H9 (cell line): ENCODE results near the gene WDR88. TPM values are rescaled to one million over a fixed set of nuclear protein-coding genes. Genes with fewer than 3 reads are reported as not detected.

ENCODE experiments used
- DNase-seq: peaks from one replicate; pipeline ENCODE4 v3.0.0-alpha.2; 2017
- H2AFZ ChIP-seq: one replicate; pipeline ENCODE4 v1.6.1; 2013; ENCODE audit warnings: mild to moderate bottlenecking, low read length, control low read depth, moderate library complexity
- H2AK5ac ChIP-seq: 2 replicates; pipeline ENCODE4 v1.6.1; 2013; ENCODE audit warnings: low read length, control low read depth, mixed read lengths; ENCODE audit not compliant: insufficient read length
- H2BK120ac ChIP-seq: one replicate; pipeline ENCODE4 v1.6.1; 2013; ENCODE audit warnings: low read depth, mild to moderate bottlenecking, low read length, control low read depth, inconsistent platforms; ENCODE audit not compliant: poor library complexity, severe bottlenecking
- H2BK12ac ChIP-seq: 2 replicates; pipeline ENCODE4 v1.6.1; 2013; ENCODE audit warnings: low read length, control low read depth, mixed read lengths, low read depth; ENCODE audit not compliant: insufficient read length
- H2BK15ac ChIP-seq: 2 replicates; pipeline ENCODE4 v1.6.1; 2013; ENCODE audit warnings: low read depth, low read length, control low read depth
- H2BK20ac ChIP-seq: one replicate; pipeline ENCODE4 v1.6.1; 2013; ENCODE audit warnings: low read depth, mild to moderate bottlenecking, low read length, control low read depth, inconsistent platforms; ENCODE audit not compliant: poor library complexity, severe bottlenecking
- H2BK5ac ChIP-seq: 2 replicates; pipeline ENCODE4 v1.6.1; 2013; ENCODE audit warnings: low read length, control low read depth, mixed read lengths; ENCODE audit not compliant: insufficient read length
- H3K14ac ChIP-seq: 2 replicates; pipeline ENCODE4 v1.6.1; 2013; ENCODE audit warnings: low read length, control low read depth; ENCODE audit not compliant: insufficient read depth
- H3K18ac ChIP-seq: 2 replicates; pipeline ENCODE4 v1.6.1; 2013; ENCODE audit warnings: low read depth, mild to moderate bottlenecking, mixed read lengths, low read length, control low read depth; ENCODE audit not compliant: insufficient read length
- H3K23ac ChIP-seq: 2 replicates; pipeline ENCODE4 v1.6.1; 2013; ENCODE audit warnings: low read length, control low read depth, mixed read lengths, low read depth; ENCODE audit not compliant: insufficient read length
- H3K23me2 ChIP-seq: 2 replicates; pipeline ENCODE4 v1.6.1; 2013; ENCODE audit warnings: low read depth, mild to moderate bottlenecking, mixed read lengths, low read length, control low read depth; ENCODE audit not compliant: insufficient read length, poor library complexity, severe bottlenecking
- H3K27ac ChIP-seq: 2 replicates; pipeline ENCODE4 v1.5.1; 2013; ENCODE audit warnings: low read length, control low read depth, mixed read lengths, low read depth; ENCODE audit not compliant: insufficient read length
- H3K27me3 ChIP-seq: 2 replicates; pipeline ENCODE4 v1.6.1; 2013; ENCODE audit warnings: low read length, control low read depth, inconsistent platforms; ENCODE audit not compliant: insufficient read depth
- H3K4ac ChIP-seq: 2 replicates; pipeline ENCODE4 v1.6.1; 2013; ENCODE audit warnings: low read depth, mild to moderate bottlenecking, control low read depth, inconsistent platforms, low read length, moderate library complexity
- H3K4me1 ChIP-seq: 2 replicates; pipeline ENCODE4 v1.6.1; 2013; ENCODE audit warnings: low read length, control low read depth, inconsistent platforms; ENCODE audit not compliant: insufficient read depth
- H3K4me2 ChIP-seq: 2 replicates; pipeline ENCODE4 v1.6.1; 2013; ENCODE audit warnings: low read length, control low read depth, mixed read lengths; ENCODE audit not compliant: insufficient read length, insufficient read depth
- H3K56ac ChIP-seq: 2 replicates; pipeline ENCODE4 v1.6.1; 2013; ENCODE audit warnings: low read depth, mild to moderate bottlenecking, mixed read lengths, low read length, control low read depth; ENCODE audit not compliant: insufficient read length
- H3K79me1 ChIP-seq: 2 replicates; pipeline ENCODE4 v1.6.1; 2013; ENCODE audit warnings: low read depth, mild to moderate bottlenecking, moderate library complexity, low read length, control low read depth, inconsistent platforms; ENCODE audit not compliant: insufficient read depth, poor library complexity, severe bottlenecking
- H3K79me2 ChIP-seq: 2 replicates; pipeline ENCODE4 v1.6.1; 2013; ENCODE audit warnings: low read length, control low read depth, inconsistent platforms; ENCODE audit not compliant: insufficient read depth
- H3K9ac ChIP-seq: 2 replicates; pipeline ENCODE4 v1.6.1; 2013; ENCODE audit warnings: low read length, control low read depth, mixed read lengths; ENCODE audit not compliant: insufficient read length; ENCODE audit errors: extremely low read depth
- H3K9me3 ChIP-seq: one replicate; pipeline ENCODE4 v1.6.1; 2013; ENCODE audit warnings: low read depth, low read length, inconsistent platforms; ENCODE audit not compliant: control insufficient read depth
- H3T11ph ChIP-seq: one replicate; pipeline ENCODE4 v1.6.1; 2013; ENCODE audit warnings: mild to moderate bottlenecking, low read length, control low read depth, inconsistent platforms
- H4K20me1 ChIP-seq: one replicate; pipeline ENCODE4 v1.6.1; 2013; ENCODE audit not compliant: control insufficient read depth, insufficient read length, insufficient read depth
- H4K5ac ChIP-seq: 2 replicates; pipeline ENCODE4 v1.6.1; 2013; ENCODE audit warnings: low read depth, mild to moderate bottlenecking, mixed read lengths, low read length, control low read depth; ENCODE audit not compliant: insufficient read length
- H4K8ac ChIP-seq: replicated peaks from 2 replicates; pipeline ENCODE4 v1.6.1; 2013; ENCODE audit warnings: low read length, control low read depth, mixed read lengths, low read depth; ENCODE audit not compliant: insufficient read length
- H4K91ac ChIP-seq: 2 replicates; pipeline ENCODE4 v1.6.1; 2013; ENCODE audit warnings: low read depth, mild to moderate bottlenecking, moderate library complexity, mixed read lengths, low read length, control low read depth; ENCODE audit not compliant: insufficient read length
- H3K27ac Mint-ChIP-seq, 3 experiments: 2 replicates in 2 of 3; 3 replicates in 1 of 3; pipeline ENCODE4 v1.8.0; 2020 to 2021; ENCODE audit warnings: mixed read lengths in 3 of 3, mild to moderate bottlenecking in 1 of 3, moderate library complexity in 1 of 3
- H3K27me3 Mint-ChIP-seq: 2 replicates; pipeline ENCODE4 v1.8.0; 2021; ENCODE audit warnings: low read depth, mild to moderate bottlenecking, moderate library complexity, mixed read lengths
- H3K36me3 Mint-ChIP-seq, 3 experiments: 2 replicates in 2 of 3; 3 replicates in 1 of 3; pipeline ENCODE4 v1.8.0; 2020 to 2021; ENCODE audit warnings: low read depth in 3 of 3, mixed read lengths in 3 of 3; ENCODE audit not compliant: insufficient read depth in 1 of 3
- H3K4me1 Mint-ChIP-seq, 2 experiments: 2 replicates each; pipeline ENCODE4 v1.8.0; 2020; ENCODE audit warnings: mixed read lengths in 2 of 2
- H3K4me3 Mint-ChIP-seq, 2 experiments: 2 replicates in 1 of 2; 3 replicates in 1 of 2; pipeline ENCODE4 v1.8.0; 2020 to 2021; ENCODE audit warnings: mild to moderate bottlenecking in 2 of 2, mixed read lengths in 2 of 2, moderate library complexity in 1 of 2
- H3K9me3 Mint-ChIP-seq, 2 experiments: 2 replicates in 1 of 2; 3 replicates in 1 of 2; pipeline ENCODE4 v1.8.0; 2020; ENCODE audit warnings: mild to moderate bottlenecking in 2 of 2, mixed read lengths in 2 of 2, moderate library complexity in 1 of 2
- CTCF ChIP-seq: fragments of 200-600 bp; sonication (generic); conservative IDR thresholded peaks from 3 replicates; pipeline ENCODE4 v1.8.0; 2021; ENCODE audit warnings: antibody characterized with exemption, mild to moderate bottlenecking
- WGBS: extraction: QIAGEN DNeasy Blood & Tissue Kit; methylation state at CpG from one replicate; pipeline ENCODE4 v1.1.7; 2013; ENCODE audit warnings: missing lambda C conversion rate, low lambda C conversion rate, mixed read lengths; ENCODE audit not compliant: insufficient read length; ENCODE audit errors: extremely low coverage; 5-methylcytosine and 5-hydroxymethylcytosine counted together
- total RNA-seq: library from RNA; stranded (reverse); gene quantifications from 2 replicates; pipeline ENCODE4 v1.2.1, GENCODE V29; 2021

The WDR88 gene
- total RNA-seq, 1 experiment from 2014 or later = not detected

GRCh38 chr19:33159149-33159548 is 27.2 kb downstream of the WDR88 start:
- Mint-ChIP-seq H3K27ac (no peak overlapping the region), H3K4me1 (no peaks in the 10 kb centered on the region), H3K27me3 (no peaks in the 10 kb centered on the region; the same call in 1 of the 2 replicates), H3K4me3 (no peak overlapping the region), H3K9me3 (peaks cover 3 to 4% of the 10 kb centered on the region in 2 experiments; a peak in 3 of 5 replicates), H3K36me3 (0 out of 7 replicates have a peak, but pooled peaks cover 0 to 2% (median 0%) of the 10 kb centered on the region in 3 experiments)
- H3K27me3 ChIP-seq = no peaks in the 10 kb centered on the region
- no peak overlapping the region for H2BK120ac ChIP-seq
- no peak overlapping the region for H3K18ac ChIP-seq
- H3T11ph ChIP-seq = no peak overlapping the region
- H3K79me2 ChIP-seq = no peaks in the 10 kb centered on the region
- H4K20me1 ChIP-seq = no peaks in the 10 kb centered on the region
- no peaks in the 10 kb centered on the region for H3K79me1 ChIP-seq
- H2BK12ac ChIP-seq = no peak overlapping the region
- H3K23me2 ChIP-seq = no peaks in the 10 kb centered on the region
- H4K91ac ChIP-seq = no peak overlapping the region
- no peak overlapping the region for H2AFZ ChIP-seq
- H3K4me2 ChIP-seq = no peak overlapping the region
- WGBS = no CpG with 5 or more reads among the region's 4 CpGs
- H3K14ac ChIP-seq = no peak overlapping the region
- H3K9me3 ChIP-seq = no peaks in the 10 kb centered on the region
- H4K8ac ChIP-seq = no peak overlapping the region
- no peak overlapping the region for H3K9ac ChIP-seq
- H3K56ac ChIP-seq = no peak overlapping the region
- no peak overlapping the region for H2BK15ac ChIP-seq
- H3K27ac ChIP-seq = no peak overlapping the region
- H3K23ac ChIP-seq = no peak overlapping the region
- H3K4ac ChIP-seq = no peak overlapping the region
- no peak overlapping the region for H2BK20ac ChIP-seq
- no peak overlapping the region for H4K5ac ChIP-seq
- no peak overlapping the region for H2BK5ac ChIP-seq
- no peaks in the 10 kb centered on the region for H3K4me1 ChIP-seq
- no peak for DNase-seq
- no peak for TF ChIP-seq CTCF
- no peak overlapping the region for H2AK5ac ChIP-seq
